HG03103 (cell line): ENCODE measurements around the gene CSNK2A1.
A peak's percentile ranks its signal among the peaks of the same experiment; 100 is the strongest.

Source experiments
- ATAC-seq: cut with Tn5 transposase; IDR thresholded peaks from one replicate; pipeline ENCODE4 v1.9.1; 2021; ENCODE audit warnings: low read depth; ENCODE audit not compliant: unreplicated experiment

Gene CSNK2A1

GRCh38 chr20:568097-568652 lies 24.6 kb upstream of the CSNK2A1 start:
- ATAC-seq: no peak

DNA sequence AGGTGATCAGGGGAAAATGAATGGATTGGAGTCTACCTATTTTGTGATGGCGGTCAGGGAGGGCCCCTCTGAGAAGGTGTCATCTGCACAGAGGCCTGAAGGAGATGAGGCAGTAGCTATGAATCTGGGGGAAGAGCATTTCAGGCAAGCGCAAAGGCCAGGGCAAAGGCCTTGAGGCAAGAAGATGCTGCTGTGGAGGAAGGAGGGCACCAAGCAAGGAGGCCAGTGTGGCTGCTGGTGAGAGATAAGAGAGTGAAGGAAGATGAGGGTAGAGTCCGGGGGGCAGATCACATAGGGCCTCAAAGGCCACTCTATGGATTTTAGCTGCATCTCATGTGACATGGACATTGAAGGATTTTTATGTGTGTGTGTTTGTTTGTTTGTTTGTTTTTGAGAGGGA lies 20.6 kb upstream of the CSNK2A1 start:
- no peak for ATAC-seq

GRCh38 chr20:563187-563586 lies 19.6 kb upstream of the CSNK2A1 start:
- ATAC-seq: no peak

DNA sequence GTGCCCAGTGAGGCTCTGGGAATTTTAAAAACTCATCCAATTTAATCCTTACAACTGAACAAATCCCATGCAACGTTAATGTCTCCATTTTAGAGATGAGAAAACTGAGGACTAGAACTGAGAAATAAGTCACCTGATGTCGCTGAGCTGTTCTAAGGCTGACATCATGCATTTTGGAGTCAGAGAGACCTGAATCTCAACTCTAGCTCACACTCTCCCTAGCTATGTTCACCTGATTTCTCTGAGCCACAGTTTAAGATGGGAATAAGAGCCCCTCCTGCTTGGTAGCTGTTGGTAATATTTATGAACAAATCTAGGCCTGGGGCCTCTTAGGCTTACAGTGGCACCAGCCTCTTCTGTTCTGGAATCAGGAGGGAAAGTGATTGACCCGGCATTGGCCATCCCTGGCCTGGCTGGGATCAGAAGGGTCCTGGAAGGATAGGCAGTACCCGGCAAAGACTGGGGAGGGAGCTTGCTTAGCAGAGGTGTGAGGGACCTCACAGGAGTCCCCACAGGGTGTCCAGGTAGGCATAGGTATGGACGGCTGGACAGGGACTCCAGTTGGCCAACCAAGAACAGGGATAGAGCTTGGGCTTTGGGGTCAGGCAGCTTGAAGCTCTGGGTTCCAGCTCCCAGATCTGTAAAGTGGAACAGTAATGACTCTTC lies 18.8 kb upstream of the CSNK2A1 start:
- no peak for ATAC-seq

DNA sequence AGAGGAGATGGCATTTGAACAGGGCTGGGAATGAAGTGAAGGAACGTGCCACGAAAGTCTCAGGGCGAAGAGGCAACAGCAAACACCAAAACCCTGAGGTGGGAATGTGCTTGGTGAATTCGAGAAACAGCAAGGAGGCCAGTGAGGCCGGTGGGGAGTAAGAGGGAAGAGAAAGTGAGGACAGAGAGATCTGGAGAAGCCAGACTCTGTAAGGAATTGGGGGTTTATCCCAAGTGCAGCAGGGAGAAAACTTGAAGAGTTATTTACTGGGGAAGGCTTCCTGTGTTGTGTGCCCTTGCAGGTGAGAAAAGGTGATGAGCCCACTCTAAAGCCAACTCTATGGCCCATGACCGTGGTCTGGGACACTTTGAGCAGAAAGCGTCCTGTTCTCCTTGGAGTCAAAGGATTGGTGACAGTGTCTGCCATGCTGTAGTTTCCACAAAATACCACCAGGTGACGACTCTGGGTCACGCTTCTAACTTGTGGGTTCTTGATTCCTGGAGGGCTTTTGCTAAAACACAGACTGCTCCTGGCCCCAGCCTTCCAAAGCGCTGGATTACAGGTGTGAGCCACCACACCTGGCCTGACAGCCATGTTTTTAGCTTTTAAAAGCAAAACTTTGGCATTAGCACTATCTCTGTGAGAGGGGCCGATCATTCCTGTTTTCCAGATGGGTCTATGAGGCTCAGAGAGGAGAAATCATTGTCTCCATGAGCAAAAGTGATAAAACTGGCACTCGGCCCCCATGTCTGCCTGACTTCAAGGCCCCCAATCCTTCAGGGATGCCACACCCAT lies 18.0 kb upstream of the CSNK2A1 start:
- ATAC-seq: no peak

DNA sequence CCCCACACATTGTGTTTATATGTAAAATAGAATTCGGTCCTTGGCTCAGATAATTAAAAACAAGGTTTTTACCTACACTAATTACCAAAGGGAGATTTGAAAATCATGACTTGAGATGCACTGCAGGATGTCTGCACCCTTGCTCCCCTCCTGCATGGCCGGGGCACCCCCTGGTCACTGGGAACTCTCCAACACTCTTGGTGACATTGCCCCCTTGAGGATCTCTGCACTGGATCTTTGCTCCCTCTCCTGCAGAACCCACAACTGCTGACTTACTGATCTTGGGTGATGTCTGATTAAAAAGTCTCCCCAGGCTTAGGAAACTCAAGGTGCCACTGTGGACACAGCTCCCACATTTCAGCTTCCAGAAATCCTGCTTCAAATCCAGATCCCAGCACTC lies 17.1 kb upstream of the CSNK2A1 start:
- ATAC-seq: no peak

GRCh38 chr20:558117-558516 lies 14.5 kb upstream of the CSNK2A1 start:
- ATAC-seq: no peak

DNA sequence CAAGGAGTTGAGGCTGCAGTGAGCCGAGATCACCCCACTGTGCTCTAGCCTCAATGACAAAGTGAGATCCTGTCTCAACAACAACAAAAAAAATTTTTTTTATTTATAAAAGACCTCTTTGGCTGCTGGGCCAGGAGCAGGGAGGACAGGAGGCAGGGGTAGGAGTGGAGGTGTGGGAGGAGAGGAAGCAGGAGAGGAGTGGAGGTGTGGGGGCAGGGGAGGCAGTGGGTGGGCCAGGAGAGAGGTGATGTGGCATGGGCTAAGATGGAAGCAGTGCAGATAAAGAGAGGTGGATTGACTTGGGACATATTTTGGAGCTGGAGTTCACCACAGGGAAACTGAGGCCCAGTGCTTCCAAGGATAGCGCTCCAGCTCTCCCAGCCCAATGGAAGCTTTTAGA lies 13.4 kb upstream of the CSNK2A1 start:
- no peak for ATAC-seq

DNA sequence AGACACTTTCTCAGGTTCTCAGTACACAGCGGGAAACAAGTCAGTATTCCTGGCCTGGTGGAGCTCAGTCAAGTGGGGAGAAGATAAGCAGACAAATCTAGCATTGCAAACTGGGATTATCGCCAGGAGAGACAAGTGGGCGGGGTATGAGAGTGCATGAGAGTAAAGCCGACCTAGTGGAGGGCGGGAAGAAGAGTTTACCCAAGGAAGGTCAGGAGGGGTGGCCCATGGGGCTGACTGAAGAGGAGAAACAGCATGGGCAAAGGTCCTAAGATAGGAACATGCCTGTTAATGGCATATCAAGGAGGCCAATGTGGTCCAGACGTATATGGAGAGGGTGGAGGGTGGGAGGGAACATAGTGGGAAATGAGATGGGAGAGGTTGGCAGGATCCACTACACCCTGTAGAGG lies 12.4 kb upstream of the CSNK2A1 start:
- no peak for ATAC-seq

DNA sequence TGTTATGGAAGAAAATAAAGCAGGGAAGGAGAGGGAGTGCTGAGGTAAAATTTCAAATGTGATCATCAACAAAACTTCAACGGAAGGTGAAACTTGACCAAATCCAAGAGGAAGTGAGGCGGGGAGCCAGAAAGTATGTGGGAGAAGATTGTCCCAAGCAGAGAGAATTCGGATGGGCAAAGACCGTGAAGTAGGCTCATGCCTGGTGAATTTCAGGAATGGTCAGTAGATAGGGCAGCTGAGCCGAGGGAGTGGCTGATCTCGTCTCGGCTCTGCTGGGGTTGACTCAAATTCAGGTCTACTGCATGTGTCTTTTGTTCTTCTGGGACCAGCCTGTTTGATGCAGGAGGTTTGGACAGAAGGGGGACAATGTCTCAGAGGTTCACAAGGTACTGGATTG lies 7.0 kb upstream of the CSNK2A1 start:
- ATAC-seq: no peak

DNA sequence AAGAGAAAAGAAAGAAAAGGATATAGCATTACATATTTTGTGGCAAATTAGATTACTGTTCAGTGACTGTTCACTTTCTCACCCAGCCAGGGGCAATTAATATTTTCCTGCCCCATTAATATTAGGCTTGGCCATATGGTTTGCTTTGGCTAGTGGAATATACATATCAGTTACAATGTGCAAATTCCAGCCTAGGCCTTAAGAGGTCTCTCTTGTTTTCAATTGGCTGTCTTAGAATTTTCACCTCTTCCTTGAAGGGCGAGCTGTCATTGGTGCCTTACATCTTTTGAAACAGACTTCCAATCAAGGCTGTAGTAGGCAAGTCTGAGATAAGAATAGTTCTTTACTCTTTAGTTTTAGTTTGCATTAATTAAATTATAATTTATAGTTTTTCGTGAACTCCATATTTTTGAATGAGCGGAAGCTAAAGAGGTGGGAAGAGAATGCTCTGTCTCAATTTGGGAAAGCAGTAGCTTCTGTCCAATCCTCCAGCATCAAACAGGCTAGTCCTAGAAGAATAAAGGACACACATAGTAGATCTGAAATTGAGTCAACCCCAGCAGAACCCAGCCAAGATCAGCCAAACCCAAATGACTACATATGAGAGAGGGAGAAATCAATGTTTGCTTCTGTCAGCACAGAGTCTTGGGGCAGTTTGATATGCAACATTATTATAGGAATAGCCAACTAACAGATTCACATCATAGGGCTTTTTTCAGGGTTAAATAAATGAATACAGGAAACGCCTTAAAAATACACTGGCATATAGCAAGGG lies 6.3 kb upstream of the CSNK2A1 start:
- no peak for ATAC-seq

DNA sequence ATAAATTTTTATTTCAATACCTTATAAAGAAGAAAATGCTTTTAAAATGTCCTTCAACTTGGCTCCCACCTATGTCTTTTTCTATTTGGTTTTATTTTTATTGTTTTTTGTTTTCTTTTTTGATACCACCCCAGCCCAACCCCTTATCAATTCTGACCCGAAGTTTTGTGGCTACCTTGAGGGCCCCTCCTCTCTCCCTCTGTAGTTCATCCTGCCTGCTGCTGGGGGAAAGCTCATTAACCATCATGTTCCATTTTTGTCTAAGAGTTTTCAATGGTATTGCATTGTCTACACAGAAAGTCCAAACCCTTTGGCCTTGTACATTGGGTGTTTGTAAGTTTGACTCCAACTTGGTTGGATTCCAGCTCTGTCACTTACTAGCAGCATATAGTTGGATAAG lies 5.3 kb upstream of the CSNK2A1 start:
- no peak for ATAC-seq

- no peak for ATAC-seq
These were observed 3.8 kb upstream of the CSNK2A1 start for GRCh38 chr20:547394-547793.

DNA sequence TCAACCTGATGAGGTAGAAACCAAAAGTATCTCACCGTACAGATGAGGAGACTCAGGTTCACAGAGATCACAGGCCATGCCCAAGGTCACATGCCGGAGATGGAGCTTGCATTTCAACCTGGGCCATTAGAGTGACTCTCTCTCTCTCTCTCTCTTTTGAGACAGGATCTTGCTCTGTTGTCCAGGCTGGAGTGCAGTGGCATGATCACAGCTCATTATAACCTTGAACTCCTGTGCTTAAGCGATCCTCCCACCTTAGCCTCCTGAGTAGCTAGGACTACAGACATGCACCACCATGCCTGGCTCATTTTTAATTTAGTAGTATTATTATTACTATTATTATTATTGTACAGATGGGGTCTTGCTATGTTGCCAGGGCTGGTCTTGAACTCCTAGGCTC lies 2.8 kb upstream of the CSNK2A1 start:
- ATAC-seq: no peak

DNA sequence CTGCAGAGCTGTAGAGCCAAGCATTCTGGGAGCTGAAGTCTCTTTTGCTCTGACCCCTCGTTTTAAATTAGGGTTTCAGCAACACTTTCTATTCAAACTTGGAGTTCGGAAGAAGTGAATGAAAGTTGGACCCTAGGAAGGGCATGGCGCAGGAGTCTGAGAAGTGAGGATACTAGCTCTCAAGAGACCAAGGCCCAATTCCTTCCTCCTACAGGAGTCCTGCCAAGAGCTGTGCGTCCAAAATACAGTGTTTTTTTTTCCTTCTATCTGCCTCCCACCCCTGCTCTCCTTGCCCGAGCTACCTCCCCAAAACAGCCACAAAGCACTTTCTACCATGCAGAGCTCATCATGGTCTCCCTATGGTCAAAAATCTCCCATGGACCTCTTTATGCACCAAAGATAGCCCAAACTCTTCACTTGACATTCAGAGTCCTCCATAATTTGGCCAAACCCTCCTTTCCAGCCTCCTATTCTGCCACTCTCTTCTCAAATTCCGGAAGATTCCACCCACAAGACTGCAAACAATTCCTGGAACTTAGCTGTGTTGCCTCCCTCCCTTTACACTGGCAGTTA lies 649 bp upstream of the CSNK2A1 start:
- no peak for ATAC-seq

DNA sequence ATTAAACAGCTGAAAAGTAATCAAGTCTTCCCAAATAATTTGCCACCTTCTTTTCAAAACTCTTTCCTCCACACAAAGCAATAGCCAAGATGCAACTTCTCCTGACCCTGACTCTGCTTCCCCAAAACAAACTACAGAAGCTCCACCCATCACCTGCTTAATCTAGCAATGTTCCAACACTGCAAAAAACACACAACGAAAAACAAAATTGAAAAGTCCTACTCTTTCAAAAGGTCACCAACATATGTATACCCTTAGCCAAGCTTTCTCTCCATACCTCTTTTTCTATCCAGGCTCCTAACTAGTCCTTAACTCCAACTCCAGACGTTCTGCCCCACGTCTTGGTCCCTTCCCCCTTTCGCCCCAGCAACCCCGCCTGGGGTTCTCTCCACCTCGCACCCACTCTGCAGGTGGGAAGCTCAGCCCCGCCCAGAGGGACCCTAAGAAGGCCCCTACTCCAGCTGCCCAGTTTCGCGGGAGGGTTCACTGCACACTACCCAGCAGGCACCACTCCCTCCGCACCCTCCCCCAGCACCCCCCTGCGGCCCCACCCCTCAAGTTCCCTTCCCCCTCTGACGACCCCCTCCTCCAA lies 717 bp downstream of the CSNK2A1 start:
- ATAC-seq: peak; percentile 7

GRCh38 chr20:540391-541201 lies 3.0 kb downstream of the CSNK2A1 start:
- ATAC-seq: no peak

- ATAC-seq: no peak
These were observed 3.7 kb downstream of the CSNK2A1 start for GRCh38 chr20:539848-540247.

GRCh38 chr20:539191-539590 lies 4.4 kb downstream of the CSNK2A1 start:
- ATAC-seq: no peak

DNA sequence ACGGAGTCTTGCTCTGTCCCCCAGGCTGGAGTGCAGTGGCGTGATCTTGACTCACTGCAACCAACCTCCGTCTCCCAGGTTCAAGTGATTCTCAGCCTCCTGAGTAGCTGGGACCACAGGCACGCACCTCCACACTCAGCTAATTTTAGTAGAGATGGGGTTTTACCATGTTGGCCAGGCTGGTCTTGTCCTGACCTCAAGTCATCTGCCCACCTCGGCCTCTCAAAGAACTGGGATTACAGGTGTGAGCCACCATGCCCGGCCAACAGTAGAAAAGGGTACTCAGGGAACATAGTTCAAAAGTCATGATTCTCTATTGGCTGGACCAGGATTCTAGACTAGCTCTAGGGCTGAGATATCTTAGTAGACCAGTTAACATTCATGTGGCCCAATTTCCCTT lies 5.6 kb downstream of the CSNK2A1 start:
- no peak for ATAC-seq
